Neural cell (in vitro differentiated cells): Measurements from ENCODE around the gene BNC2.

ENCODE experiments used
- CTCF ChIP-seq: fragments of 450-650 bp; IDR thresholded peaks from 2 replicates; pipeline ENCODE4 v1.5.1; 2014; ENCODE audit warnings: antibody characterized with exemption, mild to moderate bottlenecking, moderate library complexity; ENCODE audit not compliant: poor library complexity, severe bottlenecking
- EP300 ChIP-seq: fragments of 450-650 bp; conservative IDR thresholded peaks from 2 replicates; pipeline ENCODE4 v1.6.1; 2014; ENCODE audit warnings: antibody characterized with exemption, mild to moderate bottlenecking, moderate library complexity; ENCODE audit not compliant: poor library complexity, severe bottlenecking
- EZH2 ChIP-seq: fragments of 200-600, 300-800 bp; shearing (Covaris generic), sonication (generic); IDR thresholded peaks from 2 replicates; pipeline ENCODE4 v1.6.1; 2014; ENCODE audit warnings: antibody characterized with exemption, low read length, borderline replicate concordance, mild to moderate bottlenecking; ENCODE audit not compliant: insufficient read depth, poor library complexity, severe bottlenecking
- MXI1 ChIP-seq: fragments of 450-650 bp; conservative IDR thresholded peaks from 2 replicates; pipeline ENCODE4 v1.6.1; 2014; ENCODE audit warnings: antibody characterized with exemption, mild to moderate bottlenecking; ENCODE audit not compliant: poor library complexity, severe bottlenecking
- POLR2AphosphoS5 ChIP-seq: IDR thresholded peaks from 2 replicates; pipeline ENCODE4 v1.6.1; 2012
- RAD21 ChIP-seq: fragments of 450-650 bp; conservative IDR thresholded peaks from 2 replicates; pipeline ENCODE4 v1.6.1; 2014; ENCODE audit warnings: antibody characterized with exemption, mild to moderate bottlenecking, moderate library complexity
- REST ChIP-seq: IDR thresholded peaks from 2 replicates; pipeline ENCODE4 v1.6.1; 2012; ENCODE audit warnings: borderline replicate concordance
- SMC3 ChIP-seq: fragments of 450-650 bp; conservative IDR thresholded peaks from 2 replicates; pipeline ENCODE4 v1.6.1; 2014; ENCODE audit warnings: antibody characterized with exemption, mild to moderate bottlenecking, moderate library complexity; ENCODE audit not compliant: poor library complexity
- TAF1 ChIP-seq: IDR thresholded peaks from 2 replicates; pipeline ENCODE4 v1.6.1; 2012; ENCODE audit warnings: low read depth

GRCh38 chr9:16598316-16598715 lies 272.2 kb downstream of the BNC2 start:
- TF ChIP-seq CTCF (no peak), EZH2 (no peak), POLR2AphosphoS5 (no peak), REST (no peak), RAD21 (no peak), EP300 (no peak), TAF1 (no peak), SMC3 (no peak), MXI1 (no peak)
